WTC11 (cell line): ENCODE measurements around the gene SHOX. TPM values are rescaled to one million over a fixed set of nuclear protein-coding genes. Genes with fewer than 3 reads are reported as not detected.

Experiments
- ATAC-seq: fragments of 200-7000 bp; cut with Tn5 transposase; 2 replicates; pipeline ENCODE4 v1.10.0; 2021; ENCODE audit warnings: mild to moderate bottlenecking, moderate library complexity
- CTCF ChIA-PET: fragments of 300-600 bp; sonication (Branson Sonifier 250); formaldehyde crosslinking; loops from one replicate; lab custom pipeline; 2021; ENCODE audit warnings: antibody characterized with exemption; lab: Charles Lee
- POLR2A ChIA-PET: fragments of 350-600 bp; sonication (Branson Sonifier 250); formaldehyde crosslinking; loops from one replicate; lab custom pipeline; 2021; ENCODE audit warnings: antibody characterized with exemption; lab: Charles Lee
- DNase-seq: peaks from one replicate; pipeline ENCODE4 v3.0.0; 2021; ENCODE audit warnings: low spot score
- H3K27ac Mint-ChIP-seq: 2 replicates; pipeline ENCODE4 v1.8.0; 2021; ENCODE audit warnings: mixed read lengths
- H3K27me3 Mint-ChIP-seq: 2 replicates; pipeline ENCODE4 v1.8.0; 2021; ENCODE audit warnings: low read depth, mild to moderate bottlenecking, moderate library complexity, mixed read lengths
- H3K36me3 Mint-ChIP-seq: 2 replicates; pipeline ENCODE4 v1.8.0; 2021; ENCODE audit warnings: mixed read lengths
- H3K4me1 Mint-ChIP-seq: 2 replicates; pipeline ENCODE4 v1.8.0; 2022; ENCODE audit warnings: mixed read lengths
- H3K4me3 Mint-ChIP-seq: 2 replicates; pipeline ENCODE4 v1.8.0; 2021; ENCODE audit warnings: mild to moderate bottlenecking, moderate library complexity, mixed read lengths
- H3K9me3 Mint-ChIP-seq: 2 replicates; pipeline ENCODE4 v1.8.0; 2021; ENCODE audit warnings: mixed read lengths
- ATF2 ChIP-seq: sonication (generic); formaldehyde crosslinking; IDR thresholded peaks from 2 replicates; pipeline ENCODE4 v1.8.1; 2022; ENCODE audit warnings: low read depth, missing genetic modification reagents, borderline replicate concordance
- CREB1 ChIP-seq: sonication (generic); formaldehyde crosslinking; IDR thresholded peaks from 2 replicates; pipeline ENCODE4 v1.8.0; 2023; ENCODE audit warnings: mild to moderate bottlenecking, missing genetic modification reagents
- FOXJ3 ChIP-seq: sonication (generic); formaldehyde crosslinking; IDR thresholded peaks from 2 replicates; pipeline ENCODE4 v1.9.0; 2021; ENCODE audit warnings: missing genetic modification reagents, mild to moderate bottlenecking, borderline replicate concordance
- GRHL2 ChIP-seq: fragments of 250-450 bp; sonication (Bioruptor Pico); IDR thresholded peaks from 2 replicates; pipeline ENCODE4 v1.8.0; 2022; ENCODE audit warnings: mild to moderate bottlenecking, moderate library complexity; ENCODE audit not compliant: insufficient replicate concordance, severe bottlenecking
- GTF2I ChIP-seq: fragments of 250-450 bp; sonication (Bioruptor Pico); conservative IDR thresholded peaks from 2 replicates; pipeline ENCODE4 v1.4.0; 2021; ENCODE audit warnings: mild to moderate bottlenecking
- IRF2 ChIP-seq: sonication (generic); formaldehyde crosslinking; IDR thresholded peaks from 2 replicates; pipeline ENCODE4 v1.8.0; 2022; ENCODE audit warnings: low read depth, missing genetic modification reagents, borderline replicate concordance
- JUN ChIP-seq: sonication (generic); formaldehyde crosslinking; IDR thresholded peaks from 2 replicates; pipeline ENCODE4 v1.8.0; 2023; ENCODE audit warnings: mild to moderate bottlenecking, missing genetic modification reagents
- MAX ChIP-seq: sonication (generic); formaldehyde crosslinking; IDR thresholded peaks from 2 replicates; pipeline ENCODE4 v1.8.0; 2022; ENCODE audit warnings: mild to moderate bottlenecking, missing genetic modification reagents
- MLX ChIP-seq: sonication (generic); formaldehyde crosslinking; IDR thresholded peaks from 2 replicates; pipeline ENCODE4 v1.8.1; 2023; ENCODE audit warnings: mild to moderate bottlenecking, missing genetic modification reagents, moderate library complexity
- NFE2L1 ChIP-seq: sonication (generic); formaldehyde crosslinking; IDR thresholded peaks from 2 replicates; pipeline ENCODE4 v1.8.1; 2023; ENCODE audit warnings: missing genetic modification reagents
- NR1H2 ChIP-seq: sonication (generic); formaldehyde crosslinking; IDR thresholded peaks from 2 replicates; pipeline ENCODE4 v1.9.0; 2021; ENCODE audit warnings: mild to moderate bottlenecking, moderate library complexity, missing genetic modification reagents
- SMAD3 ChIP-seq: sonication (generic); formaldehyde crosslinking; IDR thresholded peaks from 2 replicates; pipeline ENCODE4 v1.8.0; 2022; ENCODE audit warnings: missing genetic modification reagents, mild to moderate bottlenecking, borderline replicate concordance
- SOX15 ChIP-seq: fragments of 250-450 bp; sonication (Bioruptor Pico); IDR thresholded peaks from 2 replicates; pipeline ENCODE4 v1.9.0; 2021; ENCODE audit warnings: mild to moderate bottlenecking
- SP1 ChIP-seq: sonication (generic); formaldehyde crosslinking; conservative IDR thresholded peaks from 2 replicates; pipeline ENCODE4 v1.8.1; 2022; ENCODE audit warnings: missing genetic modification reagents
- TP53 ChIP-seq: sonication (generic); formaldehyde crosslinking; IDR thresholded peaks from 2 replicates; pipeline ENCODE4 v1.8.1; 2023; ENCODE audit warnings: mild to moderate bottlenecking, missing genetic modification reagents
- ZNF138 ChIP-seq: sonication (generic); formaldehyde crosslinking; conservative IDR thresholded peaks from 2 replicates; pipeline ENCODE4 v1.8.1; 2022; ENCODE audit warnings: mild to moderate bottlenecking, moderate library complexity, missing genetic modification reagents
- ZNF232 ChIP-seq: sonication (generic); formaldehyde crosslinking; IDR thresholded peaks from 2 replicates; pipeline ENCODE4 v1.8.0; 2022; ENCODE audit warnings: mild to moderate bottlenecking, missing genetic modification reagents
- ZNF416 ChIP-seq: fragments of 250-450 bp; sonication (Bioruptor Pico); IDR thresholded peaks from 2 replicates; pipeline ENCODE4 v1.9.0; 2021; ENCODE audit warnings: mild to moderate bottlenecking, inconsistent platforms
- total RNA-seq: library from RNA; stranded (reverse); gene quantifications from 3 replicates; pipeline ENCODE4 v1.2.3, GENCODE V29; 2021
- TF ChIP-seq, protein P1 (sequence below): fragments of 250-450 bp; sonication (Bioruptor Pico); IDR thresholded peaks from 2 replicates; pipeline ENCODE4 v1.9.0; 2021; ENCODE audit warnings: mild to moderate bottlenecking
- TF ChIP-seq, protein P2 (sequence below): sonication (generic); formaldehyde crosslinking; IDR thresholded peaks from 2 replicates; pipeline ENCODE4 v1.8.0; 2023; ENCODE audit warnings: mild to moderate bottlenecking, missing genetic modification reagents
- TF ChIP-seq, protein P3 (sequence below): sonication (generic); formaldehyde crosslinking; IDR thresholded peaks from 2 replicates; pipeline ENCODE4 v1.8.0; 2022; ENCODE audit warnings: mild to moderate bottlenecking, missing genetic modification reagents

Gene SHOX
- total RNA-seq, 1 experiment from 2014 or later = 0.09 TPM

- TF ChIP-seq MAX (0 out of 2 replicates have a peak, but pooled peaks have one; percentile 16), TP53 (CRISPR knock-in tag) (0 out of 2 replicates have a peak, but pooled peaks have one; percentile 26), ZNF138 (CRISPR knock-in tag) (no peak), FOXJ3 (CRISPR knock-in tag) (no peak), ZNF232 (no peak), SMAD3 (CRISPR knock-in tag) (no peak)
- TF ChIP-seq, protein P1, sequence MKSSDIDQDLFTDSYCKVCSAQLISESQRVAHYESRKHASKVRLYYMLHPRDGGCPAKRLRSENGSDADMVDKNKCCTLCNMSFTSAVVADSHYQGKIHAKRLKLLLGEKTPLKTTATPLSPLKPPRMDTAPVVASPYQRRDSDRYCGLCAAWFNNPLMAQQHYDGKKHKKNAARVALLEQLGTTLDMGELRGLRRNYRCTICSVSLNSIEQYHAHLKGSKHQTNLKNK (CRISPR knock-in tag) = no peak
- TF ChIP-seq, protein P2, sequence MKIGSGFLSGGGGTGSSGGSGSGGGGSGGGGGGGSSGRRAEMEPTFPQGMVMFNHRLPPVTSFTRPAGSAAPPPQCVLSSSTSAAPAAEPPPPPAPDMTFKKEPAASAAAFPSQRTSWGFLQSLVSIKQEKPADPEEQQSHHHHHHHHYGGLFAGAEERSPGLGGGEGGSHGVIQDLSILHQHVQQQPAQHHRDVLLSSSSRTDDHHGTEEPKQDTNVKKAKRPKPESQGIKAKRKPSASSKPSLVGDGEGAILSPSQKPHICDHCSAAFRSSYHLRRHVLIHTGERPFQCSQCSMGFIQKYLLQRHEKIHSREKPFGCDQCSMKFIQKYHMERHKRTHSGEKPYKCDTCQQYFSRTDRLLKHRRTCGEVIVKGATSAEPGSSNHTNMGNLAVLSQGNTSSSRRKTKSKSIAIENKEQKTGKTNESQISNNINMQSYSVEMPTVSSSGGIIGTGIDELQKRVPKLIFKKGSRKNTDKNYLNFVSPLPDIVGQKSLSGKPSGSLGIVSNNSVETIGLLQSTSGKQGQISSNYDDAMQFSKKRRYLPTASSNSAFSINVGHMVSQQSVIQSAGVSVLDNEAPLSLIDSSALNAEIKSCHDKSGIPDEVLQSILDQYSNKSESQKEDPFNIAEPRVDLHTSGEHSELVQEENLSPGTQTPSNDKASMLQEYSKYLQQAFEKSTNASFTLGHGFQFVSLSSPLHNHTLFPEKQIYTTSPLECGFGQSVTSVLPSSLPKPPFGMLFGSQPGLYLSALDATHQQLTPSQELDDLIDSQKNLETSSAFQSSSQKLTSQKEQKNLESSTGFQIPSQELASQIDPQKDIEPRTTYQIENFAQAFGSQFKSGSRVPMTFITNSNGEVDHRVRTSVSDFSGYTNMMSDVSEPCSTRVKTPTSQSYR (CRISPR knock-in tag) = no peak
- TF ChIP-seq, protein P3, sequence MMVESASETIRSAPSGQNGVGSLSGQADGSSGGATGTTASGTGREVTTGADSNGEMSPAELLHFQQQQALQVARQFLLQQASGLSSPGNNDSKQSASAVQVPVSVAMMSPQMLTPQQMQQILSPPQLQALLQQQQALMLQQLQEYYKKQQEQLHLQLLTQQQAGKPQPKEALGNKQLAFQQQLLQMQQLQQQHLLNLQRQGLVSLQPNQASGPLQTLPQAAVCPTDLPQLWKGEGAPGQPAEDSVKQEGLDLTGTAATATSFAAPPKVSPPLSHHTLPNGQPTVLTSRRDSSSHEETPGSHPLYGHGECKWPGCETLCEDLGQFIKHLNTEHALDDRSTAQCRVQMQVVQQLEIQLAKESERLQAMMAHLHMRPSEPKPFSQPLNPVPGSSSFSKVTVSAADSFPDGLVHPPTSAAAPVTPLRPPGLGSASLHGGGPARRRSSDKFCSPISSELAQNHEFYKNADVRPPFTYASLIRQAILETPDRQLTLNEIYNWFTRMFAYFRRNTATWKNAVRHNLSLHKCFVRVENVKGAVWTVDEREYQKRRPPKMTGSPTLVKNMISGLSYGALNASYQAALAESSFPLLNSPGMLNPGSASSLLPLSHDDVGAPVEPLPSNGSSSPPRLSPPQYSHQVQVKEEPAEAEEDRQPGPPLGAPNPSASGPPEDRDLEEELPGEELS (CRISPR knock-in tag) = no peak
- TF ChIP-seq, all 79 proteins: peak for 2
- Mint-ChIP-seq H3K27ac (peak overlapping the region; percentile 70; the same call in 1 of the 2 replicates), H3K27me3 (peaks cover 9% of the 10 kb centered on the region), H3K9me3 (peaks cover 10% of the 10 kb centered on the region), H3K4me1 (peaks cover 18% of the 10 kb centered on the region), H3K36me3 (peaks cover 10% of the 10 kb centered on the region; the same call in 1 of the 2 replicates), H3K4me3 (0 out of 2 replicates have a peak overlapping the region, but pooled peaks have one; percentile 6)
- ChIA-PET POLR2A (no interaction called here), CTCF (no interaction called here)
- ATAC-seq = peak; percentile 46
- no peak for DNase-seq
Observed at GRCh38 chrX:666762-667720, 36.5 kb downstream of the SHOX start.

GRCh38 chrX:670645-671044, 40.1 kb downstream of the SHOX start:
- peaks cover 6% of the 10 kb centered on the region for H3K9me3 Mint-ChIP-seq

DNA sequence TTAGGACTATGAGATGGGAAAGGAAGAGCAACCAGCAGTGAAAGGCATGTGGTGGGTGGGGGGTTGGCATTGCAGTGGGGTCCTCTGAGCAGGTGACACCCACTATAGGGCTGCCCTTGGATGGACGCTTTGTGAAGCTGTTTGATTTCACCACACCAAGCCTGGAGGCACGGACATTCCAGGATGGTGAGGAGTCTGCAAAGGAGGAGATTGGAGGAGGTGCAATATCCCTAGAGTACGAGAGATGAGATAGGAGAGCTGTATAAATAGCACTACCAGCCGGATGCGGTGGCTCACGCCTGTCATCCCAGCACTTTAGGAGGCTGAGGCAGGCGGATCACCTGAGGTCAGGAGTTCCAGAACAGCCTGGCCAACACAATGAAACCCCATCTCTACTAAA, 42.3 kb downstream of the SHOX start:
- ATAC-seq (no peak), DNase-seq (no peak)
- Mint-ChIP-seq H3K4me1 (peaks cover 23% of the 10 kb centered on the region), H3K36me3 (no peaks in the 10 kb centered on the region), H3K4me3 (no peak overlapping the region), H3K9me3 (no peaks in the 10 kb centered on the region; the same call in 1 of the 2 replicates), H3K27ac (no peak overlapping the region), H3K27me3 (no peaks in the 10 kb centered on the region)
- ChIA-PET CTCF (no interaction called here), POLR2A (no interaction called here)
- no peak for TF ChIP-seq SP1
- no peak for TF ChIP-seq MAX
- TF ChIP-seq MLX (CRISPR knock-in tag) = no peak
- no peak for TF ChIP-seq JUN
- TF ChIP-seq, protein P1 (CRISPR knock-in tag) = no peak
- no peak for TF ChIP-seq NR1H2 (CRISPR knock-in tag)
- TF ChIP-seq IRF2 (CRISPR knock-in tag) = no peak
- no peak for TF ChIP-seq ZNF138 (CRISPR knock-in tag)
- no peak for TF ChIP-seq GTF2I (CRISPR knock-in tag)
- TF ChIP-seq ATF2 (CRISPR knock-in tag) = no peak
- TF ChIP-seq FOXJ3 (CRISPR knock-in tag) = no peak
- TF ChIP-seq SOX15 (CRISPR knock-in tag) = no peak
- TF ChIP-seq GRHL2 (CRISPR knock-in tag) = no peak
- no peak for TF ChIP-seq ZNF232
- TF ChIP-seq NFE2L1 (CRISPR knock-in tag) = no peak
- TF ChIP-seq ZNF416 = no peak

More at GRCh38 chrX:670645-671044, 40.1 kb downstream of the SHOX start:
- ATAC-seq (peak; percentile 17; the same call in 1 of the 2 replicates), DNase-seq (no peak)
- Mint-ChIP-seq H3K27me3 (peaks cover 8% of the 10 kb centered on the region), H3K4me1 (peaks cover 26% of the 10 kb centered on the region), H3K36me3 (peaks cover 7% of the 10 kb centered on the region; the same call in 1 of the 2 replicates), H3K27ac (no peak overlapping the region), H3K4me3 (no peak overlapping the region)
- ChIA-PET POLR2A (no interaction called here), CTCF (no interaction called here)
- no peak for TF ChIP-seq NR1H2 (CRISPR knock-in tag)
- no peak for TF ChIP-seq CREB1 (CRISPR knock-in tag)
- TF ChIP-seq SMAD3 (CRISPR knock-in tag) = no peak
